ENCODE data around the gene LRRD1. TPM values are rescaled to one million over a fixed set of nuclear protein-coding genes. Genes with fewer than 3 reads are reported as not detected.
"Not testable (repeated sequence)": the region's sequence is repeated elsewhere in the genome, so short reads cannot be mapped to it uniquely, and the experiment has no call there.

The LRRD1 gene
- total RNA-seq, 1 donor from 2014 or later: 0.34 TPM

DNA sequence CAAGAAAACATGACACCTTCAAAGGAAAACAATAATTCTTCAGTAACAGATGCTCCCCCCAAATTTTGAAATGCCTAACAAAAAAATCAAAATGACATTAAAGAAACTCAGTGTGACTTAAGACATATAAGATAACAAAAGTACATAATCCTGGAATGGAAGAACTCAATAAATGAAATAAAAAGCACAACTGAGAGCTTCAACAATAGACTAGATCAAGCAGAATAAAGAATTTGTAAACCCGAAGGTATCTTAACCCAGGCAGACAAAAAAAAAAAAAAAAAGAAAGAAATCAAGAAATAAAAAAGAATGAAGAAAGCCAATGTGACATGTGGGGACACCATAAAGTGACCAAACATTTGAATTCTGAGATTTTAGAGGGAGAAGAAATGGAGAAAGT, 27.7 kb upstream of the LRRD1 start:
- Mint-ChIP-seq H3K4me1 (ENCODE audit: low read depth) (no peaks in the 10 kb centered on the region), H3K9me3 (ENCODE audit: low read depth) (no peaks in the 10 kb centered on the region), H3K4me3 (ENCODE audit: low read depth) (no peak overlapping the region), H3K27me3 (no peaks in the 10 kb centered on the region), H3K27ac (no peak overlapping the region), H3K36me3 (ENCODE audit: insufficient read depth) (peaks cover 42% of the 10 kb centered on the region)
- DNase-seq (ENCODE audit: low spot score, unreplicated experiment): no peak
- TF ChIP-seq CTCF (IDR thresholded peaks at IDR 0.05; ENCODE audit: unreplicated experiment): no peak

DNA sequence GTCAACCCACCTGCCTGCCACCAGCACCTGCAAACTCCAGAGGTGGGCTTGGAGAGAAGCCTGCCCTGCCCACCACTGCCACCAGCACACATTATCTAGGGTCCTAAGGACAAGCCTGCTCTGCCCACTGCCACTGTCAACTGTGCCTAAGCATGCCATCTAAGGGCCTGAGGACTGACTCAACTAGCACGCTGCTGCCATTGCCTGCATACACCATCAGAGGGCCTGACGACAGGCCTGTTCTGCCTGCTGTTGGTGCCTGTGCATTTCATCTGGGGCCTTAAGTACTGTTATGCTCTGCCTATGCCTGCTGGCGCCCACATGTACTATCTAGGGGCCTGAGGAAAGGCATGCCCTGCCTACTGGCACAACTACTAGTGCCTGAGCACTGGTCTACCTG, 27.0 kb upstream of the LRRD1 start:
- no peaks in the 10 kb centered on the region for H3K4me1 Mint-ChIP-seq (ENCODE audit: low read depth)
- peaks cover 39% of the 10 kb centered on the region for H3K36me3 Mint-ChIP-seq (ENCODE audit: insufficient read depth)
- no peaks in the 10 kb centered on the region for H3K9me3 Mint-ChIP-seq (ENCODE audit: low read depth)
- no peak for DNase-seq (ENCODE audit: low spot score, unreplicated experiment)
- no peak overlapping the region for H3K27ac Mint-ChIP-seq
- no peak overlapping the region for H3K4me3 Mint-ChIP-seq (ENCODE audit: low read depth)
- no peak for TF ChIP-seq CTCF (IDR thresholded peaks at IDR 0.05; ENCODE audit: unreplicated experiment)
- no peaks in the 10 kb centered on the region for H3K27me3 Mint-ChIP-seq

- Mint-ChIP-seq H3K4me1 (ENCODE audit: low read depth) (peaks cover 4% of the 10 kb centered on the region), H3K27me3 (no peaks in the 10 kb centered on the region), H3K27ac (peak overlapping the region; percentile 17), H3K9me3 (ENCODE audit: low read depth) (peaks cover 5% of the 10 kb centered on the region), H3K36me3 (ENCODE audit: insufficient read depth) (peaks cover 23% of the 10 kb centered on the region), H3K4me3 (ENCODE audit: low read depth) (no peak overlapping the region)
- DNase-seq (ENCODE audit: low spot score, unreplicated experiment): no peak
- no peak for TF ChIP-seq CTCF (IDR thresholded peaks at IDR 0.05; ENCODE audit: unreplicated experiment)
Measured at GRCh38 chr7:92200791-92201190, 21.8 kb upstream of the LRRD1 start.

DNA sequence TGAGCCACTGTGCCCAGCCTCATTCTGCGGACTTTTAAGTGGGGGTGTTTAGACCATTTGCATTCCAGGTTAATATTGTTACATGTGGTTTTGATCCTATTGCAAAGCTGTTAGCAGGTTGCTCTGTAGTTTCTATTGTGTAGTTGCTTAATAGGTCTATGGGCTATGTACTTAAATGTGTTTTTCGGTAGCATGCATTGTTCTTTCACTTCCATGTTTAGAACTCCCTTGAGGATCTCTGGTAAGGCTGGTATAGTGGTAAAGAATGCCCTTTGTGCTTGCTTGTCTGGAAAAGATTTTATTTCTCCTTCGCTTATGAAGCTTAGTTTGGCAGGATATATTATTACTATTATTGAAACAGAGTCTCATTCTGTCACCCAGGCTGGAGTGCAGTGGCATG, 13.4 kb upstream of the LRRD1 start:
- Mint-ChIP-seq H3K27me3 (no peaks in the 10 kb centered on the region), H3K4me3 (ENCODE audit: low read depth) (no peak overlapping the region), H3K4me1 (ENCODE audit: low read depth) (no peaks in the 10 kb centered on the region), H3K27ac (no peak overlapping the region), H3K36me3 (ENCODE audit: insufficient read depth) (peaks cover 44% of the 10 kb centered on the region), H3K9me3 (ENCODE audit: low read depth) (peaks cover 44% of the 10 kb centered on the region)
- DNase-seq (ENCODE audit: low spot score, unreplicated experiment): no peak
- TF ChIP-seq CTCF (IDR thresholded peaks at IDR 0.05; ENCODE audit: unreplicated experiment): no peak

DNA sequence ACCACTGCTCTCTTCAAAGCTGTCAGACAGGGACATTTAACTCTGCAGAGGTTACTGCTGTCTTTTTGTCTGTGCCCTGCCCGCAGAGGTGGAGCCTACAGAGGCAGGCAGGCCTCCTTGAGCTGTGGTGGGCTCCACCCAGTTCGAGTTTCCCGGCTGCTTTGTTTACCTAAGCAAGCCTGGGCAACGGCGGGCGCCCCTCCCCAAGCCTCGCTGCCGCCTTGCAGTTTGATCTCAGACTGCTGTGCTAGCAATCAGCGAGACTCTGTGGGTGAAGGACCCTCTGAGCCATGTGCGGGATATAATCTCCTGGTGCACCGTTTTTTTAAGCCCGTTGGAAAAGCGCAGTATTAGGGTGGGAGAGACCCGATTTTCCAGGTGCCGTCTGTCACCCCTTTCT, 10.3 kb upstream of the LRRD1 start:
- DNase-seq (ENCODE audit: low spot score, unreplicated experiment); H3K27me3 Mint-ChIP-seq; H3K4me1 Mint-ChIP-seq (ENCODE audit: low read depth); H3K27ac Mint-ChIP-seq; H3K4me3 Mint-ChIP-seq (ENCODE audit: low read depth): not testable (repeated sequence)
- peaks cover 29% of the 10 kb centered on the region for H3K36me3 Mint-ChIP-seq (ENCODE audit: insufficient read depth)
- peaks cover 39% of the 10 kb centered on the region for H3K9me3 Mint-ChIP-seq (ENCODE audit: low read depth)

DNA sequence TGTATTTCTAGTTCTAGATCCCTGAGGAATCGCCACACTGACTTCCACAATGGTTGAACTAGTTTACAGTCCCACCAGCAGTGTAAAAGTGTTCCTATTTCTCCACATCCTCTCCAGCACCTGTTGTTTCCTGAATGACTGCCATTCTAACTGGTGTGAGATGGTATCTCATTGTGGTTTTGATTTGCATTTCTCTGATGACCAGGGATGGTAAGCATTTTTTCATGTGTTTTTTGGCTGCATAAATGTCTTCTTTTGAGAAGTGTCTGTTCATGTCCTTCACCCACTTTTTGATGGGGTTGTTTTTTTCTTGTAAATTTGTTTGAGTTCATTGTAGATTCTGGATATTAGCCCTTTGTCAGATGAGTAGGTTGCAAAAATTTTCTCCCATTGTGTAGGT, 5.4 kb upstream of the LRRD1 start:
- DNase-seq (ENCODE audit: low spot score, unreplicated experiment); H3K4me3 Mint-ChIP-seq (ENCODE audit: low read depth); H3K27ac Mint-ChIP-seq; H3K27me3 Mint-ChIP-seq; H3K36me3 Mint-ChIP-seq (ENCODE audit: insufficient read depth); H3K4me1 Mint-ChIP-seq (ENCODE audit: low read depth): not testable (repeated sequence)
- peaks cover 23% of the 10 kb centered on the region for H3K9me3 Mint-ChIP-seq (ENCODE audit: low read depth)

Data from progenitor cell of endocrine pancreas (in vitro differentiated cells).